Measurements from ENCODE around the gene LHX3. TPM values are rescaled to one million over a fixed set of nuclear protein-coding genes. Genes with fewer than 3 reads are reported as not detected.

Gene LHX3
- polyA plus RNA-seq, 1 donor from 2014 or later = not detected

GRCh38 chr9:136148766-136149165, 56.2 kb downstream of the LHX3 start:
- H3K27me3 ChIP-seq (ENCODE audit: insufficient read depth, low read depth, low read length) = no peaks in the 10 kb centered on the region
- H3F3A ChIP-seq (ENCODE audit: insufficient read depth, low read length, poor library complexity, severe bottlenecking) = no peaks in the 10 kb centered on the region
- no peaks in the 10 kb centered on the region for H3K9me3 ChIP-seq (ENCODE audit: low read length)
- H3K4me2 ChIP-seq (ENCODE audit: low read length) = no peak overlapping the region
- TF ChIP-seq POLR2AphosphoS5 (IDR thresholded peaks at IDR 0.05) = no peak
- TF ChIP-seq TAF1 (IDR thresholded peaks at IDR 0.05; ENCODE audit: low read depth) = no peak
- TF ChIP-seq EP300 (conservative IDR thresholded peaks at IDR 0.05; ENCODE audit: poor library complexity, severe bottlenecking) = no peak
- no peak for TF ChIP-seq SMC3 (conservative IDR thresholded peaks at IDR 0.05; ENCODE audit: poor library complexity)
- no peak for TF ChIP-seq CTCF (IDR thresholded peaks at IDR 0.05; ENCODE audit: poor library complexity, severe bottlenecking)
- H3K4me3 ChIP-seq (ENCODE audit: low read length) = no peak overlapping the region
- no peaks in the 10 kb centered on the region for H4K20me1 ChIP-seq (ENCODE audit: insufficient read depth)
- H2AFZ ChIP-seq (ENCODE audit: low read depth, low read length) = no peak overlapping the region
- H3K9ac ChIP-seq (ENCODE audit: low read length) = no peak overlapping the region
- H3K9me2 ChIP-seq (ENCODE audit: insufficient read depth, low read length) = no peaks in the 10 kb centered on the region
- H3K36me3 ChIP-seq (ENCODE audit: insufficient read depth, low read length) = no peaks in the 10 kb centered on the region
- no peaks in the 10 kb centered on the region for H3K79me2 ChIP-seq (replicated peaks; ENCODE audit: insufficient read depth, low read length)
- no peak overlapping the region for H3K27ac ChIP-seq (ENCODE audit: low read length)

- H3F3A ChIP-seq (ENCODE audit: insufficient read depth, low read length, poor library complexity, severe bottlenecking) = no peaks in the 10 kb centered on the region
- H3K36me3 ChIP-seq (ENCODE audit: insufficient read depth, low read length) = no peaks in the 10 kb centered on the region
- H3K4me2 ChIP-seq (ENCODE audit: low read length) = no peak overlapping the region
- H2AFZ ChIP-seq (ENCODE audit: low read depth, low read length) = no peak overlapping the region
- H3K79me2 ChIP-seq (replicated peaks; ENCODE audit: insufficient read depth, low read length) = no peaks in the 10 kb centered on the region
- no peak overlapping the region for H3K4me3 ChIP-seq (ENCODE audit: low read length)
- H3K9me2 ChIP-seq (ENCODE audit: insufficient read depth, low read length) = no peaks in the 10 kb centered on the region
- no peak overlapping the region for H3K27ac ChIP-seq (ENCODE audit: low read length)
- no peak overlapping the region for H3K9ac ChIP-seq (ENCODE audit: low read length)
- no peaks in the 10 kb centered on the region for H3K9me3 ChIP-seq (ENCODE audit: low read length)
- H3K27me3 ChIP-seq (ENCODE audit: insufficient read depth, low read depth, low read length) = no peaks in the 10 kb centered on the region
- TF ChIP-seq MXI1 (conservative IDR thresholded peaks at IDR 0.05; ENCODE audit: poor library complexity, severe bottlenecking) (no peak), POLR2AphosphoS5 (IDR thresholded peaks at IDR 0.05) (no peak), CTCF (IDR thresholded peaks at IDR 0.05; ENCODE audit: poor library complexity, severe bottlenecking) (no peak), SMC3 (conservative IDR thresholded peaks at IDR 0.05; ENCODE audit: poor library complexity) (no peak), TAF1 (IDR thresholded peaks at IDR 0.05; ENCODE audit: low read depth) (no peak), EZH2 (IDR thresholded peaks at IDR 0.05; ENCODE audit: borderline replicate concordance, insufficient read depth, low read length, poor library complexity, severe bottlenecking) (no peak), RAD21 (conservative IDR thresholded peaks at IDR 0.05) (no peak), EP300 (conservative IDR thresholded peaks at IDR 0.05; ENCODE audit: poor library complexity, severe bottlenecking) (no peak)
- H4K20me1 ChIP-seq (ENCODE audit: insufficient read depth) = no peaks in the 10 kb centered on the region
Observed at GRCh38 chr9:136147890-136148714, 56.8 kb downstream of the LHX3 start.
